Right lobe of liver (tissue), 6 donors: ENCODE measurements around the gene HBS1L. TPM values are rescaled to one million over a fixed set of nuclear protein-coding genes. Genes with fewer than 3 reads are reported as not detected.

Experiments
- ATAC-seq, 4 donors: fragments of 200-7000 bp; cut with Tn5 transposase; one replicate each; pipeline ENCODE4 v1.9.1; 2020; ENCODE audit warnings: mild to moderate bottlenecking in 4 of 4, moderate library complexity in 4 of 4
- DNase-seq, 3 donors: peaks; one replicate each; pipeline ENCODE4 v3.0.0-alpha.2; 2020
- H3K27ac ChIP-seq, 3 donors: fragments of 200-600 bp; one replicate each; pipeline ENCODE4 v1.8.0; 2022
- H3K27me3 ChIP-seq, 2 donors: fragments of 200-600 bp; one replicate each; pipeline ENCODE4 v1.8.0; 2022
- H3K36me3 ChIP-seq, 4 donors: fragments of 200-600 bp; sonication (generic) in 1 of 4; one replicate each; pipeline versions ENCODE4 v1.5.1 to v1.8.0; 2017 to 2022; ENCODE audit warnings: control low read depth in 1 of 4
- H3K4me1 ChIP-seq, 4 donors: fragments of 200-600 bp; sonication (generic) in 1 of 4; one replicate each; pipeline versions ENCODE4 v1.5.1 to v1.8.0; 2017 to 2022; ENCODE audit warnings: control low read depth in 1 of 4
- H3K4me3 ChIP-seq, 3 donors: fragments of 200-600 bp; one replicate each; pipeline ENCODE4 v1.8.0; 2022
- H3K9me3 ChIP-seq, 4 donors: fragments of 200-600 bp; sonication (generic) in 1 of 4; one replicate each; pipeline versions ENCODE4 v1.5.1 to v1.8.0; 2017 to 2022; ENCODE audit warnings: control low read depth in 1 of 4
- CTCF ChIP-seq, 4 donors: fragments of 200-600 bp in 3 of 4; fragments of 450-650 bp in 1 of 4; IDR thresholded peaks; one replicate each; pipeline versions ENCODE4 v1.5.1 to v1.8.0; 2016 to 2022; ENCODE audit warnings: antibody characterized with exemption in 4 of 4, mild to moderate bottlenecking in 2 of 4
- POLR2A ChIP-seq: fragments of 450-650 bp; IDR thresholded peaks from one replicate; pipeline ENCODE4 v1.6.1; 2017; ENCODE audit warnings: antibody characterized with exemption, mild to moderate bottlenecking
- WGBS: methylation state at CpG from one replicate; pipeline ENCODE4 v1.1.6; 2018; ENCODE audit warnings: low coverage, low lambda C conversion rate; ENCODE audit not compliant: insufficient coverage; ENCODE audit errors: missing lambda C conversion rate; 5-methylcytosine and 5-hydroxymethylcytosine counted together
- intact Hi-C, 2 donors: fragments of 100-400 bp; cut with DNase I; formaldehyde crosslinking; loops; one replicate each; pipeline versions ENCODE4 v1.11.2 to v1.14.1; 2022
- total RNA-seq, 6 experiments: library from RNA; depleted of rRNA in 2 of 6; stranded (reverse); fragments of >200 nt in 2 of 6; fragmentation: NEBNext Ultra II Directional in 3 of 6; extraction: Animal tissue kit (Norgen Biotek cat#: 25700) in 3 of 6; gene quantifications; one replicate each; pipeline versions ENCODE4 v1.1.0 to v1.2.4, GENCODE V29; 2016 to 2023
- donor health status: DM: no; HTN: yes; CAD: no.
- donor health status: DM: no; HTN: no; CAD: no.
- donor health status: DM: no; HTN: no; CAD: no.
- donor health status: DM: no; HTN: yes; CAD: no.
- donor health status: DM: no; HTN: yes; CAD: no.

The HBS1L gene
- total RNA-seq, 6 experiments from 2014 or later, result 31.8 to 47.2 (median 37.1) TPM

GRCh38 chr6:134934793-134935485 is 119.7 kb downstream of the HBS1L start:
- peak overlapping the region; percentile 44 to 88 (median 72) for H3K27ac ChIP-seq
- TF ChIP-seq CTCF (IDR thresholded peaks at IDR 0.05), result no peak
- TF ChIP-seq POLR2A, result no peak
- H3K27me3 ChIP-seq, result no peaks in the 10 kb centered on the region
- H3K36me3 ChIP-seq, result peaks cover 0 to 51% (median 15%) of the 10 kb centered on the region in 4 donors
- H3K9me3 ChIP-seq, result no peaks in the 10 kb centered on the region
- H3K4me1 ChIP-seq, result peaks cover 0 to 53% (median 21%) of the 10 kb centered on the region in 4 donors
- WGBS, result 86% methylated on average over 5 of the region's 5 CpGs
- no peak for ATAC-seq
- no peak overlapping the region for H3K4me3 ChIP-seq
- no peak for DNase-seq
- intact Hi-C loops, result no loop called here

- peaks cover 0 to 71% (median 23%) of the 10 kb centered on the region in 4 donors for H3K4me1 ChIP-seq
- intact Hi-C loops, result no loop called here
- no peak overlapping the region for H3K4me3 ChIP-seq
- no peaks in the 10 kb centered on the region for H3K9me3 ChIP-seq
- peaks cover 0 to 39% (median 6%) of the 10 kb centered on the region in 4 donors for H3K36me3 ChIP-seq
- DNase-seq (no peak), ATAC-seq (no peak)
- 77% methylated on average over 5 of the region's 11 CpGs for WGBS
- H3K27me3 ChIP-seq, result no peaks in the 10 kb centered on the region
- peak overlapping the region; percentile 44 to 88 (median 72) for H3K27ac ChIP-seq
- TF ChIP-seq POLR2A, result no peak
- no peak for TF ChIP-seq CTCF (IDR thresholded peaks at IDR 0.05)
These were observed 121.8 kb downstream of the HBS1L start for GRCh38 chr6:134932535-134933470.

- intact Hi-C loops, result no loop called here
- Histone ChIP-seq H3K4me3 (no peak overlapping the region), H3K27me3 (no peaks in the 10 kb centered on the region), H3K36me3 (peaks cover 0 to 40% (median 9%) of the 10 kb centered on the region in 4 donors), H3K27ac (peak overlapping the region; percentile 29 to 88 (median 71)), H3K9me3 (no peaks in the 10 kb centered on the region), H3K4me1 (peaks cover 0 to 76% (median 23%) of the 10 kb centered on the region in 4 donors)
- TF ChIP-seq CTCF (IDR thresholded peaks at IDR 0.05), result no peak
- no peak for TF ChIP-seq POLR2A
- no peak for DNase-seq
- ATAC-seq, result no peak
- 60% methylated on average over 5 of the region's 5 CpGs for WGBS
These were observed 122.5 kb downstream of the HBS1L start for GRCh38 chr6:134932098-134932497.

GRCh38 chr6:134930463-134930862 is 124.2 kb downstream of the HBS1L start:
- Histone ChIP-seq H3K27me3 (no peaks in the 10 kb centered on the region), H3K4me3 (no peak overlapping the region), H3K4me1 (peaks cover 0 to 74% (median 23%) of the 10 kb centered on the region in 4 donors), H3K36me3 (peaks cover 0 to 36% (median 15%) of the 10 kb centered on the region in 4 donors), H3K9me3 (no peaks in the 10 kb centered on the region), H3K27ac (peak overlapping the region; percentile 29 to 88 (median 71))
- TF ChIP-seq CTCF (IDR thresholded peaks at IDR 0.05), result no peak
- ATAC-seq (peak in 3 of 4 donors; percentile 28 to 39 (median 29)), DNase-seq (peak in 1 of 3 donors; percentile 68)
- intact Hi-C loops, result no loop called here
- WGBS, result 79% methylated on average over 6 of the region's 6 CpGs
